ENCODE results near the gene TP53I3.
"Not testable (repeated sequence)": the region's sequence is repeated elsewhere in the genome, so short reads cannot be mapped to it uniquely, and the experiment has no call there.

Gene TP53I3

GRCh38 chr2:24102677-24103076 lies 18.0 kb upstream of the TP53I3 start:
- in situ Hi-C loops (cut with MboI; ENCODE audit: low pct_unique_long_range_greater_than_20kb, low sequenced_read_pairs): no loop called here
- no peak for DNase-seq

GRCh38 chr2:24101992-24102391 lies 17.4 kb upstream of the TP53I3 start:
- DNase-seq: no peak
- in situ Hi-C loops (cut with MboI; ENCODE audit: low pct_unique_long_range_greater_than_20kb, low sequenced_read_pairs): no loop called here

GRCh38 chr2:24100732-24101131 lies 16.1 kb upstream of the TP53I3 start:
- DNase-seq; in situ Hi-C loops (cut with MboI; ENCODE audit: low pct_unique_long_range_greater_than_20kb, low sequenced_read_pairs): not testable (repeated sequence)

- DNase-seq; in situ Hi-C loops (cut with MboI; ENCODE audit: low pct_unique_long_range_greater_than_20kb, low sequenced_read_pairs): not testable (repeated sequence)
Measured at GRCh38 chr2:24095171-24095677, 10.6 kb upstream of the TP53I3 start.

- in situ Hi-C loops (cut with MboI; ENCODE audit: low pct_unique_long_range_greater_than_20kb, low sequenced_read_pairs); DNase-seq: not testable (repeated sequence)
Measured at GRCh38 chr2:24093270-24093669, 8.6 kb upstream of the TP53I3 start.

- DNase-seq: no peak
- in situ Hi-C loops (cut with MboI; ENCODE audit: low pct_unique_long_range_greater_than_20kb, low sequenced_read_pairs): no loop called here
Measured at GRCh38 chr2:24088821-24089359, 4.3 kb upstream of the TP53I3 start.

GRCh38 chr2:24087032-24087431 lies 2.4 kb upstream of the TP53I3 start:
- in situ Hi-C loops (cut with MboI; ENCODE audit: low pct_unique_long_range_greater_than_20kb, low sequenced_read_pairs): no loop called here
- no peak for DNase-seq

- in situ Hi-C loops (cut with MboI; ENCODE audit: low pct_unique_long_range_greater_than_20kb, low sequenced_read_pairs): no loop called here
- DNase-seq: no peak
Measured at GRCh38 chr2:24086241-24086640, 1.6 kb upstream of the TP53I3 start.

GRCh38 chr2:24085200-24085489 lies 511 bp upstream of the TP53I3 start:
- in situ Hi-C loops (cut with MboI; ENCODE audit: low pct_unique_long_range_greater_than_20kb, low sequenced_read_pairs): no loop called here
- no peak for DNase-seq

GRCh38 chr2:24083567-24084385 lies 858 bp downstream of the TP53I3 start:
- in situ Hi-C loops (cut with MboI; ENCODE audit: low pct_unique_long_range_greater_than_20kb, low sequenced_read_pairs): no loop called here
- DNase-seq: peak; percentile 95

- in situ Hi-C loops (cut with MboI; ENCODE audit: low pct_unique_long_range_greater_than_20kb, low sequenced_read_pairs): no loop called here
- no peak for DNase-seq
Measured at GRCh38 chr2:24082787-24083566, 1.7 kb downstream of the TP53I3 start.

GRCh38 chr2:24080701-24081100 lies 3.9 kb downstream of the TP53I3 start:
- in situ Hi-C loops (cut with MboI; ENCODE audit: low pct_unique_long_range_greater_than_20kb, low sequenced_read_pairs): no loop called here

GRCh38 chr2:24077879-24078278 lies 6.8 kb downstream of the TP53I3 start:
- peak; percentile 18 for DNase-seq
- in situ Hi-C loops (cut with MboI; ENCODE audit: low pct_unique_long_range_greater_than_20kb, low sequenced_read_pairs): no loop called here

More at GRCh38 chr2:24080701-24081100, 3.9 kb downstream of the TP53I3 start:
- DNase-seq: no peak

- in situ Hi-C loops (cut with MboI; ENCODE audit: low pct_unique_long_range_greater_than_20kb, low sequenced_read_pairs): no loop called here
Measured at GRCh38 chr2:24077535-24077877, 7.1 kb downstream of the TP53I3 start.

GRCh38 chr2:24076849-24077534 lies 7.6 kb downstream of the TP53I3 start:
- peak; percentile 61 for DNase-seq
- in situ Hi-C loops (cut with MboI; ENCODE audit: low pct_unique_long_range_greater_than_20kb, low sequenced_read_pairs): no loop called here

More at GRCh38 chr2:24077535-24077877, 7.1 kb downstream of the TP53I3 start:
- no peak for DNase-seq

- in situ Hi-C loops (cut with MboI; ENCODE audit: low pct_unique_long_range_greater_than_20kb, low sequenced_read_pairs): no loop called here
- DNase-seq: peak; percentile 99
Measured at GRCh38 chr2:24075915-24076848, 8.5 kb downstream of the TP53I3 start, which contains the start of gene SF3B6. Gene SF3B6 (minus strand): TSS chr2:24076326. CDS start chr2:24076229, 97 bp downstream.

- no peak for DNase-seq
- in situ Hi-C loops (cut with MboI; ENCODE audit: low pct_unique_long_range_greater_than_20kb, low sequenced_read_pairs): no loop called here
Measured at GRCh38 chr2:24075259-24075658, 9.4 kb downstream of the TP53I3 start.

GRCh38 chr2:24073816-24074215 lies 10.8 kb downstream of the TP53I3 start:
- no peak for DNase-seq
- in situ Hi-C loops (cut with MboI; ENCODE audit: low pct_unique_long_range_greater_than_20kb, low sequenced_read_pairs): no loop called here

All from KBM-7 (cell line).